ENCODE data around the gene CHST7. TPM values are rescaled to one million over a fixed set of nuclear protein-coding genes. Genes with fewer than 3 reads are reported as not detected.

The CHST7 gene
- total RNA-seq, 1 experiment from 2014 or later = 7.7 TPM

GRCh38 chrX:46587158-46587557 is 13.6 kb downstream of the CHST7 start:
- peak overlapping the region; percentile 82 for H3K4me2 ChIP-seq (ENCODE audit: low read length)
- TF ChIP-seq, protein P1, sequence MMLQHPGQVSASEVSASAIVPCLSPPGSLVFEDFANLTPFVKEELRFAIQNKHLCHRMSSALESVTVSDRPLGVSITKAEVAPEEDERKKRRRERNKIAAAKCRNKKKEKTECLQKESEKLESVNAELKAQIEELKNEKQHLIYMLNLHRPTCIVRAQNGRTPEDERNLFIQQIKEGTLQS (IDR thresholded peaks at IDR 0.05) = no peak
- TF ChIP-seq, protein P2, sequence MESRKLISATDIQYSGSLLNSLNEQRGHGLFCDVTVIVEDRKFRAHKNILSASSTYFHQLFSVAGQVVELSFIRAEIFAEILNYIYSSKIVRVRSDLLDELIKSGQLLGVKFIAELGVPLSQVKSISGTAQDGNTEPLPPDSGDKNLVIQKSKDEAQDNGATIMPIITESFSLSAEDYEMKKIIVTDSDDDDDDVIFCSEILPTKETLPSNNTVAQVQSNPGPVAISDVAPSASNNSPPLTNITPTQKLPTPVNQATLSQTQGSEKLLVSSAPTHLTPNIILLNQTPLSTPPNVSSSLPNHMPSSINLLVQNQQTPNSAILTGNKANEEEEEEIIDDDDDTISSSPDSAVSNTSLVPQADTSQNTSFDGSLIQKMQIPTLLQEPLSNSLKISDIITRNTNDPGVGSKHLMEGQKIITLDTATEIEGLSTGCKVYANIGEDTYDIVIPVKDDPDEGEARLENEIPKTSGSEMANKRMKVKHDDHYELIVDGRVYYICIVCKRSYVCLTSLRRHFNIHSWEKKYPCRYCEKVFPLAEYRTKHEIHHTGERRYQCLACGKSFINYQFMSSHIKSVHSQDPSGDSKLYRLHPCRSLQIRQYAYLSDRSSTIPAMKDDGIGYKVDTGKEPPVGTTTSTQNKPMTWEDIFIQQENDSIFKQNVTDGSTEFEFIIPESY (IDR thresholded peaks at IDR 0.05; ENCODE audit: extremely low read depth, insufficient replicate concordance, low read length) = no peak
- TF ChIP-seq SRF (IDR thresholded peaks at IDR 0.05; ENCODE audit: low read depth) = no peak
- BruUV-seq (replicated peaks) = no TSS peak
- no peaks in the 10 kb centered on the region for H3K27me3 ChIP-seq (ENCODE audit: insufficient read depth, low read length)
- intact Hi-C loops (cut with micrococcal nuclease) = no loop called here
- peak overlapping the region; percentile 82 for H3K27ac ChIP-seq (ENCODE audit: low read depth, low read length)
- RAD21 ChIA-PET (ENCODE audit: low non-redundant PET in 1 of 2, low total read pairs in 2 of 2, uncharacterized antibody in 2 of 2, unreplicated experiment in 2 of 2) = no interaction called here
- no peaks in the 10 kb centered on the region for H3K9me2 ChIP-seq (ENCODE audit: insufficient read depth)
- peaks cover 67 to 88% of the 10 kb centered on the region in 2 experiments for H3K4me1 ChIP-seq (ENCODE audit: control insufficient read depth in 1 of 2, insufficient read depth in 2 of 2, low read length in 2 of 2)
- H3K79me2 ChIP-seq (ENCODE audit: insufficient read depth, low read length) = peaks cover 46% of the 10 kb centered on the region
- H3K4me3 ChIP-seq (replicated peaks in 1 of 2; ENCODE audit: low read depth in 1 of 2, low read length in 2 of 2) = peak overlapping the region; percentile 19 to 49; a peak in 3 of 4 replicates
- H4K20me1 ChIP-seq (ENCODE audit: insufficient read depth) = no peaks in the 10 kb centered on the region
- DNase-seq (ENCODE audit: low read depth, low spot score) = no peak
- ATAC-seq = peak; percentile 46; the same call in 1 of the 2 replicates
- H3K36me3 ChIP-seq (ENCODE audit: control insufficient read depth in 1 of 2, insufficient read depth in 2 of 2, low read length in 2 of 2) = no peaks in the 10 kb centered on the region
- peak overlapping the region; percentile 48 for H3K9ac ChIP-seq (ENCODE audit: low read length)
- CTCF ChIA-PET = interaction anchor here (0.8 to 2.1 kb wide), 2 partner anchors 32 to 67 kb away, joined by 3 to 4 read pairs; no protein-coding TSS in a partner anchor
- no peak overlapping the region for H2AFZ ChIP-seq (ENCODE audit: low read depth, low read length, poor library complexity, severe bottlenecking)
- POLR2A ChIA-PET = no interaction called here
- no peaks in the 10 kb centered on the region for H3K9me3 ChIP-seq (ENCODE audit: control insufficient read depth in 1 of 2, insufficient read depth in 1 of 2, low read depth in 1 of 2, low read length in 2 of 2)

DNA sequence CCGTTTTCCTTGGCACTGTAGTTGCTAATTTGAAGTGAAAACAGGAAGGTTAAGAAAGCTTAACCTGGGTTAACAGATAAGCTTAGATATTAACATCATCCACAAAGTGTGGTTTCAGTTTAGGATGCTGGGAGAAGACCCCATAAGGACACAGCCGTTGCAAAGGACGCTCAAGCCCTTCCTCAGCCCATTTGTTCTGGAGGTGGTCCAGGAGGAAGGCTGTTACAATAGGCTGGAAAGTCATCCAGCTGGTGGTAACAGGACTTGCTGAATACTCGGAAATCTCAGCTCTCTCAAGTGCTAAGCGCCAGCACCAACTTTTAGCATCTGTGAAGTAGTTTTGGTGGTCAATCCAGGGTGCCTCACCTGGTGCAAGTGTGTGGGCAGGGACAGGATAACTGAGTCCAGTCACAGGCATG is 14.2 kb downstream of the CHST7 start:
- Histone ChIP-seq H3K27ac (ENCODE audit: low read depth, low read length) (peak overlapping the region; percentile 82), H3K4me2 (ENCODE audit: low read length) (peak overlapping the region; percentile 82), H3K4me1 (ENCODE audit: control insufficient read depth in 1 of 2, insufficient read depth in 2 of 2, low read length in 2 of 2) (peaks cover 63 to 82% of the 10 kb centered on the region in 2 experiments), H3K36me3 (ENCODE audit: control insufficient read depth in 1 of 2, insufficient read depth in 2 of 2, low read length in 2 of 2) (no peaks in the 10 kb centered on the region), H3K79me2 (ENCODE audit: insufficient read depth, low read length) (peaks cover 44% of the 10 kb centered on the region), H3K9ac (ENCODE audit: low read length) (peak overlapping the region; percentile 48), H3K27me3 (ENCODE audit: insufficient read depth, low read length) (no peaks in the 10 kb centered on the region), H4K20me1 (ENCODE audit: insufficient read depth) (no peaks in the 10 kb centered on the region), H3K9me2 (ENCODE audit: insufficient read depth) (no peaks in the 10 kb centered on the region), H3K4me3 (replicated peaks in 1 of 2; ENCODE audit: low read depth in 1 of 2, low read length in 2 of 2) (peak overlapping the region; percentile 19 to 49), H2AFZ (ENCODE audit: low read depth, low read length, poor library complexity, severe bottlenecking) (no peak overlapping the region), H3K9me3 (ENCODE audit: control insufficient read depth in 1 of 2, insufficient read depth in 1 of 2, low read depth in 1 of 2, low read length in 2 of 2) (no peaks in the 10 kb centered on the region)
- DNase-seq (ENCODE audit: low read depth, low spot score) = no peak
- intact Hi-C loops (cut with micrococcal nuclease) = no loop called here
- RAD21 ChIA-PET (ENCODE audit: low non-redundant PET in 1 of 2, low total read pairs in 2 of 2, uncharacterized antibody in 2 of 2, unreplicated experiment in 2 of 2) = no interaction called here
- no TSS peak for BruUV-seq (replicated peaks)
- CTCF ChIA-PET = interaction anchor here (0.8 kb wide), 1 partner anchor 66 kb away, joined by 3 read pairs; no protein-coding TSS in a partner anchor
- peak; percentile 19 for ATAC-seq
- POLR2A ChIA-PET = no interaction called here
- TF ChIP-seq, protein P3, sequence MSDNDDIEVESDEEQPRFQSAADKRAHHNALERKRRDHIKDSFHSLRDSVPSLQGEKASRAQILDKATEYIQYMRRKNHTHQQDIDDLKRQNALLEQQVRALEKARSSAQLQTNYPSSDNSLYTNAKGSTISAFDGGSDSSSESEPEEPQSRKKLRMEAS (IDR thresholded peaks at IDR 0.05) = no peak
- TF ChIP-seq, protein P1 (IDR thresholded peaks at IDR 0.05) = no peak
- no peak for TF ChIP-seq POLR2A (IDR thresholded peaks at IDR 0.05; ENCODE audit: borderline replicate concordance, extremely low read depth, insufficient read depth, insufficient read length)
- TF ChIP-seq REST (IDR thresholded peaks at IDR 0.05; ENCODE audit: low read depth) = no peak
- no peak for TF ChIP-seq EGR1 (IDR thresholded peaks at IDR 0.05; ENCODE audit: low read depth)
- TF ChIP-seq ZFX (IDR thresholded peaks at IDR 0.05) = no peak
- no peak for TF ChIP-seq SIN3A (IDR thresholded peaks at IDR 0.05; ENCODE audit: low read depth)
- no peak for TF ChIP-seq ZNF274 (IDR thresholded peaks at IDR 0.05; ENCODE audit: low read depth, low read length)
- TF ChIP-seq CEBPB (IDR thresholded peaks at IDR 0.05; ENCODE audit: low read depth) = no peak
- no peak for TF ChIP-seq SP1 (IDR thresholded peaks at IDR 0.05; ENCODE audit: low read depth)
- no peak for TF ChIP-seq POLR2AphosphoS5 (IDR thresholded peaks at IDR 0.05; ENCODE audit: low read depth, low read length)
- TF ChIP-seq JUND (IDR thresholded peaks at IDR 0.05) = no peak
- TF ChIP-seq EZH2 (IDR thresholded peaks at IDR 0.05) = no peak
- TF ChIP-seq EZH2phosphoT487 (IDR thresholded peaks at IDR 0.05; ENCODE audit: borderline replicate concordance) = no peak

Data from HCT116 (cell line).